Fibroblast of skin of left biceps (primary cell): ENCODE data around the gene ZNF43.
A peak's percentile ranks its signal among the peaks of the same experiment; 100 is the strongest.
"Not testable (repeated sequence)": the region's sequence is repeated elsewhere in the genome, so short reads cannot be mapped to it uniquely, and the experiment has no call there.

Experiments used
- DNase-seq, 2 experiments: peaks; one replicate each; pipeline ENCODE4 v3.0.0-alpha.2; 2013; ENCODE audit warnings: low read depth in 2 of 2

Gene ZNF43

DNA sequence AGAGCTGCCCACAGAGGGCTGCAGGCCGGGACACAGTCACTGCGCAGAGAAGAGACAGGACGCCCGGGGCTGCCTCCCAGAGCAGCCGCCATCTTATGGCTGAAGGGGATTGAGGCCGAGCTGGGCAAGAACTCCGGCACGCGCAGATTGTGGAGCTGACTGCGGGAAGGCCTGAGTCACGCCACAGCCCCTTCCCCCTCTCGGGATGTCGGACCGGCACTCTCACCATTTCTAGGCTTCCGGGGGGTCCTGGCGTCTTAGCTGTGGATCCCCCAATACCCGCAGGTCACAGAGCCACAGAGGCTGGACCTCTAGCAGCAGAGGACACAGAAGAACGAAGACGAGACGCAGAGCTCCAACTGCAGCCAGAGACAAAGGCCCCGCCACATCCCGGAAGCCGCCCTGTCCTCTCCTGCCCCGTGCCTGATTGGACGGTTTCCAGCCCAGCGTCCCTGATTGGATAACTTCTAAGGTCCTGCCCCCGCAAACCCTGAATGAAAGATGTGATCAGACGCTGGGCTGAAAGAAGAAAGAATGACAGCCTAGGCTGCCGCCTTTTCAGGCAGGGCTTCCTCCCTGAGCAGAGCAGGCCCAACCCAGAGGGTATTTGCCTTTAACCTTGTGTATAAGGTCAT, at the start of gene ZNF43:
ZNF43 (minus strand) TSS at position 373 of the 635 bp plus-strand sequence; CDS start at position 229, 144 bp downstream.
- DNase-seq, result peak; percentile 90

- DNase-seq, result not testable (repeated sequence)
Observed at GRCh38 chr19:21885516-21885915, 49.5 kb upstream of the ZNF43 start.

DNA sequence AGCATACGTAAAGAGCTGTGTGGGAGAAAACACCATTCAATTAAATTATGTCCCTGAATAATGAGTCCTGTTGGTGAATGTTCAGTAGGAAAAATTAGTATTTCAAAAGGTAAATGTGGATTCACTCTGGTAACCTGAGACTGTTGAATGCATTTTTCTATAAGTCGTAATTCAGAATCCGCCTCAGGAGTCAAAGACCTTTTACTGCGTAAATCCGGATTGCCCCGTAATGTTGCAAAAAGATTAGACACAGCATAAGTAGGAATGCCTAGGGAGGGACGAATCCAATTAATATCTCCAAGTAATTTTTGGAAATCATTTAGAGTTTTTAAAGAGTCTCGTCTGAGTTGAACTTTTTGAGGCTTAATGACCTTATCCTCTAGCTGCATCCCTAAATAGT, 48.8 kb upstream of the ZNF43 start:
- not testable (repeated sequence) for DNase-seq

DNA sequence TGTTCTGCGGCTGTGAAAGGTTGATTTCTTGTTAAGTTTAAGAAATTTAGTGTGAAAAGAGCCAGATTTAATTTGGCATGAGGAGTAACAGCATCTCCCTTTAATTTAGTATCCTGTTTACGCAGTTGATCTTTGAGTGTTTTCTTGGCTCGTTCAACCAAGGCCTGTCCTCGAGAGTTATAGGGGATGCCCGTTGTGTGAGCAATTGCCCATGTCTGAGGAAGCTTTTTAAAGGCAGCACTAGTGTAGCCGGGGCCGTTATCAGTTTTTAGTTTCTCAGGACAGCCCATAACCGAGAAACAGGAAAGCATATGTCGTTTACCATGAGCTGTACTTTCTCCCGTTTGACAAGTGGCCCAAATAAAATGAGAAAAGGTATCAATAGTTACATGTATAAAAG, 47.5 kb upstream of the ZNF43 start:
- DNase-seq, result no peak

GRCh38 chr19:21880761-21881160, 44.8 kb upstream of the ZNF43 start:
- DNase-seq, result not testable (repeated sequence)

GRCh38 chr19:21878646-21879045, 42.7 kb upstream of the ZNF43 start:
- no peak for DNase-seq

DNA sequence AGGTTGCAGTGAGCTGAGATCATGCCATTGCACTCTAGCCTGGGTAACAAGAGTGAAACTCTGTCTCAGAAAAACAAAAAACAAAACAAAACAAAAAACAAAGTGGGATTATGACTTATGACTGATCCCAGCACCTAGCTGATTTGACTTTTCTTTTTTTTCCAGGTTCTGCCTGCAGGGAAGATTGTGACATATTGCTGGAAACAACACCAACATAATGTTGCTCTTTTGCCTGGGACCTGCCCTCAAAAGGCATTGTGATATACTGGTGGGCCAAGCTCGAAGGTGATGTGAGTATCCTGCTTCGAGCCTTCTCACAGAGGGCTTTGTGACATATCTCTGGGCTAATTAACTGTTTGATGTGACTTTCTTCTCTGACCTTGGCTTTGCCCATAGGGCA, 42.0 kb upstream of the ZNF43 start:
- no peak for DNase-seq

- not testable (repeated sequence) for DNase-seq
Observed at GRCh38 chr19:21876608-21877007, 40.6 kb upstream of the ZNF43 start.

- DNase-seq, result no peak
Observed at GRCh38 chr19:21856773-21857514, 21.0 kb upstream of the ZNF43 start.

DNA sequence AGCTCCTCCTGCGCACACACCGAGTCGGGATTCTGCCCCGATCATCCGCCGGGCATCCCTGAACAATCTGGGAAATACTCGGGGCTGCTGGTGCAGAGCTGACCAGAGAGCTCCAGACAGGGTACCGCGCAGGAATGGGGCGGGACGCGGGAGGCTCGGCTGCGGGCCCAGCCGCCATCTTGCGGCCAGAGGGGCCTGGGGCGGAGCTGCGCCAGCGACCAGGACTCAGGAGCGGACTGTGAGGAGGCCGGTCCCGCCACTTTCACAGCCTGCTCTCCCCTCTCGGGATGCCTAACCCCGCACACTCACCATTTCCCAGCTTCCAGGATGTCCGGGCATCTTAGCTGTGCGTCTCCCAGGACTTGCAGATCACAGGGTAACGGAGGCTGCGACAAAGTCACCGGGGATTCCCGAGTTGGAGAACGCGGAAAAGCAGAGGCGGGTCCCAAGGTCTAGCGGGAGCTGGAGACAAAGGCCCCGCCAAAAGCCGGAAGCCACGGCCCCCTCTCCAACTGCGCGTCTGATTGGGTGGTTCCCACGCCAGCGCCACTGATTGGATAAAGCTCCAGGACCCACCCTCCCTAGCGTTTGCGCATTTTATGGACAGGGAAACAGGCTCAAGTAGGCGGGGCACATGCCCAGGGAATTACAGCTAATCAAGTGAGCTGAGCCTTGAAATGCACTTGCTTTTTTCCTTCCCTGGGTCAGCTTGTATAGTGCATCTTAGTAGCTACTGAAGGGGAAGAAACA, 15.8 kb upstream of the ZNF43 start:
- peak; percentile 79 to 83 for DNase-seq

GRCh38 chr19:21850656-21851255, 14.8 kb upstream of the ZNF43 start:
- no peak for DNase-seq

DNA sequence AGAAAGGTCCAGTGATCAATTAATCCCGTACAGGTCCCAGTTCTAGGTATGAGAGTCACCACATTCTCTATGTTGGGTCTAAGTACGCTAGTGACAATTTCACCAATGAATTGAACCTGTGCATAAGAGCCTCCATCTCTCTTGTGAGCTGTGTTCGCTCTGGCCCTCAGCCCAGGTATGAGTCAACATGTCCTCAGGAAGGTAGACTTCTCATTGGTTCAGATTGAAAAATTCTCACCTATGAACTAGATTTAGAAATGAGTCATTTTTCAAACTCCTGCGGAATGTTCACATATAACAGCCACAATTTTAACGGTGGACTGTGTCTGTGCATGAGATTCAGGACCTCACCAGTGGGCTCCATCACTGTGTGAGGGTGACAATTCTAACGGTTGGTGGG, 12.7 kb upstream of the ZNF43 start:
- DNase-seq, result no peak

DNA sequence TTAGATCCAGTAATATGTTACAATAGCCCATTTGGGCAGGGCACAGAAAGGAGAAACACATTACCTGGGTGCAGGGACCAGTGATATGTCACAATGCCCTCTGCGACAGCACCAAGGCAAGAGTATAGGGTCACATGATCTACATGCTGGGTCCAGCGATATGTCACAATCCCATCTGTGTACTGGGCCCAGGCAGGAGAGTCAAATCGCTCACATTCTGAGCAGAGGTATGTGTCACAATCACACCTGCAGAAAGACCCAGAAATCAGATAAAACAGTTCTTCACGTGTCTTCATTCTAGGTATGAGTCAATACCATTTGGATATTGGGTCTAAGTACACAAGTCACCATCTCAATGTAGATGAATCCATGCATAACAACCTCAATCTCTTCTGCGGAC, 7.1 kb upstream of the ZNF43 start:
- DNase-seq, result no peak

GRCh38 chr19:21841488-21842097, 5.6 kb upstream of the ZNF43 start:
- DNase-seq, result no peak

DNA sequence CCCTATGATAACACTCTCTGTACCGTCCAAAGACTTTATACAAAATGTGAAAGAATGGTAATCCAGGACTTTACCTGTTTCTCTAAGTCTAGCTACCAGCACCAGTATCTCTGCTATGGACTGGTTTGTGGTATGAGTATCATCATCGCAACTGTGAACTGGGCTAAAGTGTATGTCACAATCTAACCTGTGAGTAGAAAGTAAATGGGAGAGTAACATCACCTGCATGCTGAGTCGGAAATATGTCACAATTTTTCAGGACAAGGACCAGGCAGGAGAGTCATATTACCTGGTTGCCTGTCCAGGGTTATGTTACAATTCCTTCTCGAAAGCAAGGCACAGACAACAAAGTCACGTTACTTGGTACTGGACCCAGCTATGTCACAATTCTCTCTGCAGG, 5.1 kb upstream of the ZNF43 start:
- no peak for DNase-seq

- no peak for DNase-seq
Observed at GRCh38 chr19:21839976-21840375, 4.0 kb upstream of the ZNF43 start.

GRCh38 chr19:21838646-21839045, 2.7 kb upstream of the ZNF43 start:
- no peak for DNase-seq

GRCh38 chr19:21835429-21835809, 563 bp downstream of the ZNF43 start:
- DNase-seq, result no peak

GRCh38 chr19:21833733-21834132, 2.2 kb downstream of the ZNF43 start:
- no peak for DNase-seq

GRCh38 chr19:21824679-21825078, 11.3 kb downstream of the ZNF43 start:
- DNase-seq, result no peak

GRCh38 chr19:21823224-21823623, 12.8 kb downstream of the ZNF43 start:
- no peak for DNase-seq

DNA sequence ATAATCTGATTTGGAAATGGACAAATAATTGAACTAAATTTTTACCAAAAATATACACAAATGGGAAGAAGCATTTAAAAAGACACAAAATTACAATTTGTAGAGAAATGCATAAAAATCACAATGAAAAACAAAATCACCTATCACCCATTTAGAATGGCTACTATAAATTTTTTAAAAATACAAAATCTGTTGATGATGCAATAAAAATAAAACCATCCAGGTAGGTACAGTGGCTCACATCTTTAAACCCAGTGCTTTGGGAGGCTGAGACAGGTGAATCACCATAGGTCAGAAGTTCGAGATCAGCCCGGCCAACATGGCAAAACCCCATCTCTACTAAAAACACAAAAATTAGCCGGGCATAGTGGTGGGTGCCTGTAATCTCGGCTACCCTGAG, 23.5 kb downstream of the ZNF43 start:
- no peak for DNase-seq
